RWPE2 (cell line): ENCODE data around the gene MAPKBP1.
"Not testable (repeated sequence)": the region's sequence is repeated elsewhere in the genome, so short reads cannot be mapped to it uniquely, and the experiment has no call there.

Experiments
- ATAC-seq: fragments of 200-7000 bp; cut with Tn5 transposase; 3 replicates; pipeline ENCODE4 v1.9.1; 2021; ENCODE audit warnings: low read depth
- DNase-seq: peaks from one replicate; pipeline ENCODE4 v3.0.0-alpha.2; 2020; ENCODE audit warnings: low spot score
- H3K27ac ChIP-seq: fragments of 450-650 bp; 2 replicates; pipeline ENCODE4 v1.5.1; 2017; ENCODE audit warnings: mild to moderate bottlenecking; ENCODE audit not compliant: poor library complexity, severe bottlenecking
- H3K27me3 ChIP-seq: fragments of 250-450 bp; sonication (Bioruptor Pico); 2 replicates; pipeline ENCODE4 v1.5.1; 2021; ENCODE audit warnings: mild to moderate bottlenecking, moderate library complexity; ENCODE audit not compliant: insufficient read depth, poor library complexity, severe bottlenecking
- H3K36me3 ChIP-seq: fragments of 250-450 bp; sonication (Bioruptor Pico); 2 replicates; pipeline ENCODE4 v1.5.1; 2020; ENCODE audit warnings: low read depth, mild to moderate bottlenecking, moderate library complexity
- H3K4me1 ChIP-seq: fragments of 250-450 bp; sonication (Bioruptor Pico); 2 replicates; pipeline ENCODE4 v1.5.1; 2021; ENCODE audit warnings: mild to moderate bottlenecking, moderate library complexity; ENCODE audit not compliant: insufficient read depth, poor library complexity, severe bottlenecking
- H3K4me3 ChIP-seq: fragments of 250-450 bp; sonication (Bioruptor Pico); 2 replicates; pipeline ENCODE4 v1.5.1; 2021; ENCODE audit warnings: mild to moderate bottlenecking, moderate library complexity; ENCODE audit not compliant: severe bottlenecking
- H3K9me3 ChIP-seq: fragments of 250-450 bp; sonication (Bioruptor Pico); 2 replicates; pipeline ENCODE4 v1.5.1; 2021; ENCODE audit warnings: mild to moderate bottlenecking, moderate library complexity; ENCODE audit not compliant: severe bottlenecking
- TF ChIP-seq, protein P1 (sequence below): fragments of 450-650 bp; IDR thresholded peaks from one replicate; pipeline ENCODE4 v1.5.1; 2017; ENCODE audit warnings: mild to moderate bottlenecking, moderate library complexity; ENCODE audit not compliant: poor library complexity, severe bottlenecking

The MAPKBP1 gene, protein sequence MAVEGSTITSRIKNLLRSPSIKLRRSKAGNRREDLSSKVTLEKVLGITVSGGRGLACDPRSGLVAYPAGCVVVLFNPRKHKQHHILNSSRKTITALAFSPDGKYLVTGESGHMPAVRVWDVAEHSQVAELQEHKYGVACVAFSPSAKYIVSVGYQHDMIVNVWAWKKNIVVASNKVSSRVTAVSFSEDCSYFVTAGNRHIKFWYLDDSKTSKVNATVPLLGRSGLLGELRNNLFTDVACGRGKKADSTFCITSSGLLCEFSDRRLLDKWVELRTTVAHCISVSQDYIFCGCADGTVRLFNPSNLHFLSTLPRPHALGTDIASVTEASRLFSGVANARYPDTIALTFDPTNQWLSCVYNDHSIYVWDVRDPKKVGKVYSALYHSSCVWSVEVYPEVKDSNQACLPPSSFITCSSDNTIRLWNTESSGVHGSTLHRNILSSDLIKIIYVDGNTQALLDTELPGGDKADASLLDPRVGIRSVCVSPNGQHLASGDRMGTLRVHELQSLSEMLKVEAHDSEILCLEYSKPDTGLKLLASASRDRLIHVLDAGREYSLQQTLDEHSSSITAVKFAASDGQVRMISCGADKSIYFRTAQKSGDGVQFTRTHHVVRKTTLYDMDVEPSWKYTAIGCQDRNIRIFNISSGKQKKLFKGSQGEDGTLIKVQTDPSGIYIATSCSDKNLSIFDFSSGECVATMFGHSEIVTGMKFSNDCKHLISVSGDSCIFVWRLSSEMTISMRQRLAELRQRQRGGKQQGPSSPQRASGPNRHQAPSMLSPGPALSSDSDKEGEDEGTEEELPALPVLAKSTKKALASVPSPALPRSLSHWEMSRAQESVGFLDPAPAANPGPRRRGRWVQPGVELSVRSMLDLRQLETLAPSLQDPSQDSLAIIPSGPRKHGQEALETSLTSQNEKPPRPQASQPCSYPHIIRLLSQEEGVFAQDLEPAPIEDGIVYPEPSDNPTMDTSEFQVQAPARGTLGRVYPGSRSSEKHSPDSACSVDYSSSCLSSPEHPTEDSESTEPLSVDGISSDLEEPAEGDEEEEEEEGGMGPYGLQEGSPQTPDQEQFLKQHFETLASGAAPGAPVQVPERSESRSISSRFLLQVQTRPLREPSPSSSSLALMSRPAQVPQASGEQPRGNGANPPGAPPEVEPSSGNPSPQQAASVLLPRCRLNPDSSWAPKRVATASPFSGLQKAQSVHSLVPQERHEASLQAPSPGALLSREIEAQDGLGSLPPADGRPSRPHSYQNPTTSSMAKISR (N-terminal part only)

DNA sequence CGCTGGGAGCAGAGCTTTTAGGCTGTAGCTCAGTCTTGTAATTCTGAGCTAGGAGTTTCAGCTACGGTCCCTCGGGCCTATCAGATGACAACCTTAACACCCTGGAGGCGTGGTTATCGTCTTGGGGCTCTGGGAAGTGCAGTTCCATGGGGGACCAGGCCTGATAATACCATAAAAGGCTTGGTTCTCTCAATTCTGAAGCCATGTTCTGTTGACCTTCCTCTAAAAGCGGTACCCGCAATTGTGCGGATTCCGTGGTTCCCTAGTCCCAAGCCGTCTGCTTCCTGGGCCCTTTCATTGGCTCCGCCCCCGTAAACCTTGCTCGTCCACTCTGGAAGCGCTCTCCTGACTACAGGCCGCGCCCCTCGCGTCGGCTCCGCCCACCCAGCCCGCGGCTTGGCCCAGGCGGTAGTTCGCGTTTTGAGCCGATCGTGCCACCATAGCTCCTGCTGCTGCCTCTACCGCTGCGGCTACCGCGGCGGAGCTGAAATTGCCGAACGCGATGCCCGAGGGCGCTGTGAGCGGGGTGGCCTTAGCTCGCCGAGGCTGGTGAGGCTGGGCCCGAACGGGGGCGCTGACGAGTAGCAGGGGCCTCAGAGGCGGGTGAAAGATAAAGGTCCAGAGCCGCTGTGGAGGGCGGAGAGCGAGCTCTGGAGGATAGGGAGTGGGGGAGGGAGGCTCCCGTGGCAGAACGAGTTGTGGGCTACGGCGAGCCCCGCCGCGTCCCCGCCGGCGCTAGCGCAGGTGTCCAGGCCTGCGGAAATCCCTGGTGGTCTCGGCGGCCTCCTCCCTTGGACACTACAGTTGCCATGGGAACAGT lies at the start of gene MAPKBP1:
MAPKBP1 (plus strand) TSS at position 423 of the 820 bp plus-strand sequence. CDS start 792 bp downstream, outside the sequence.
- DNase-seq, result peak; percentile 100
- peak; percentile 86 for ATAC-seq
- TF ChIP-seq, protein P1, sequence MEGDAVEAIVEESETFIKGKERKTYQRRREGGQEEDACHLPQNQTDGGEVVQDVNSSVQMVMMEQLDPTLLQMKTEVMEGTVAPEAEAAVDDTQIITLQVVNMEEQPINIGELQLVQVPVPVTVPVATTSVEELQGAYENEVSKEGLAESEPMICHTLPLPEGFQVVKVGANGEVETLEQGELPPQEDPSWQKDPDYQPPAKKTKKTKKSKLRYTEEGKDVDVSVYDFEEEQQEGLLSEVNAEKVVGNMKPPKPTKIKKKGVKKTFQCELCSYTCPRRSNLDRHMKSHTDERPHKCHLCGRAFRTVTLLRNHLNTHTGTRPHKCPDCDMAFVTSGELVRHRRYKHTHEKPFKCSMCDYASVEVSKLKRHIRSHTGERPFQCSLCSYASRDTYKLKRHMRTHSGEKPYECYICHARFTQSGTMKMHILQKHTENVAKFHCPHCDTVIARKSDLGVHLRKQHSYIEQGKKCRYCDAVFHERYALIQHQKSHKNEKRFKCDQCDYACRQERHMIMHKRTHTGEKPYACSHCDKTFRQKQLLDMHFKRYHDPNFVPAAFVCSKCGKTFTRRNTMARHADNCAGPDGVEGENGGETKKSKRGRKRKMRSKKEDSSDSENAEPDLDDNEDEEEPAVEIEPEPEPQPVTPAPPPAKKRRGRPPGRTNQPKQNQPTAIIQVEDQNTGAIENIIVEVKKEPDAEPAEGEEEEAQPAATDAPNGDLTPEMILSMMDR, result peak; percentile 94
- peaks cover 28% of the 10 kb centered on the region for H3K36me3 ChIP-seq
- no peaks in the 10 kb centered on the region for H3K9me3 ChIP-seq
- H3K27me3 ChIP-seq, result no peaks in the 10 kb centered on the region
- H3K4me3 ChIP-seq, result peak within 1 kb of the TSS; percentile 45
- peaks cover 47% of the 10 kb centered on the region for H3K4me1 ChIP-seq
- H3K27ac ChIP-seq, result peak within 1 kb of the TSS; percentile 81

DNA sequence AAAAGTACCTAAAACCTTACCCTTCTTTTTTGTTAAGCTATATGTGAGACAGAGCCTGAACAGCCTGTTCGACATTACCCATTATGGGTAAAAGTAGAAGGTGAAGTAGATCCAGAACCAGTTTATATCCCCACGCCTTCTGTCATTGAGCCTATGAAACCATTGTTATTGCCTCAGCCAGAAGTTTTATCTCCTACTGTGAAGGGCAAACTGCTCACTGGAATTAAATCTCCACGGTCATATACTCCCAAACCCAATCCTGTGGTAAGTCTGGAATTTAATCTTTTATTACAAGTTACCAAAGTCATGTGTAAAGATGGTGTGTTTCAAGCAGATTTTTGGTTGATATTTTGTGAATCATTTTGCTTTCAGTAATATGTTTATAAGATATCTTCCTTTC lies 47.1 kb upstream of the MAPKBP1 start:
- peaks cover 55% of the 10 kb centered on the region for H3K36me3 ChIP-seq
- H3K27me3 ChIP-seq, result no peaks in the 10 kb centered on the region
- no peaks in the 10 kb centered on the region for H3K4me1 ChIP-seq
- ATAC-seq (no peak), DNase-seq (no peak)
- H3K4me3 ChIP-seq, result no peak overlapping the region
- TF ChIP-seq, protein P1, result no peak
- H3K9me3 ChIP-seq, result no peaks in the 10 kb centered on the region
- no peak overlapping the region for H3K27ac ChIP-seq

DNA sequence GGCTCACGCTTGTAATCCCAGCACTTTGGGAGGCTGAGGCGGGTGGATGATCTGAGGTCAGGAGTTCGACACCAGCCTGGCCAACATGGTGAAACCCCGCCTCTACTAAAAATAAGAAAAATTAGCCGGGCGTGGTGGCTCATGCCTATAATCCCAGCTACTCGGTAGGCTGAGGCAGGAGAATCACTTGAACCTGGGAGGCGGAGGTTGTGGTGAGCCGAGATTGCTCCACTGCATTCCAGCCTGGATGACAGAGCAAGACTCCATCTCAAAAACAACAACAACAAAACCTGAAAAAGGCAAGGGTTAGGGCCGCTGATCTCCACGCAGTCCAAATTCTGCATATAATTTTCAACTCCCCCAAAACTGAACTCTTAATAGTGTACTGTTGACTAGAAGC lies 46.2 kb upstream of the MAPKBP1 start:
- H3K27me3 ChIP-seq, H3K4me1 ChIP-seq, ATAC-seq, H3K27ac ChIP-seq, DNase-seq, H3K9me3 ChIP-seq, H3K4me3 ChIP-seq: not testable (repeated sequence)
- H3K36me3 ChIP-seq, result peaks cover 65% of the 10 kb centered on the region

DNA sequence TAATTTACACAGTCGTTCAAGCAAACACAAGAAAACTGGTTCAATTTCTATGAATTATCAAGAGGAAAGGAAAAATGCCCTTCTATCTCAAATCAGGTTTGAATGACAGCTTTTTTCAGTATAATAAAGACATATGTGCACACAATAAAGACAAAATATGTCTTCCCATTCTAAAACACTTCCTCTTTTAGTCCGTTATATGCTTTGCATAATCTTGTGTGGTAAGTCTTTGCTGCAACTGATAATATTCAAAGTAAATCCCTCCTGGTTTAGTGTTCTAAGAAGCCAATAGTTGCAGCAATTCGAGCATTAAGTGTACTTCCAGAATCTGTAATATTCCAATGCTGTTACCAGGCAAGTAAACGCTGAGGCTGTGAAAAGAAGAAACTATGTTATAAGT lies 43.7 kb upstream of the MAPKBP1 start:
- no peak for ATAC-seq
- Histone ChIP-seq H3K4me1 (no peaks in the 10 kb centered on the region), H3K36me3 (peaks cover 89% of the 10 kb centered on the region), H3K27ac (no peak overlapping the region), H3K4me3 (no peak overlapping the region), H3K9me3 (no peaks in the 10 kb centered on the region), H3K27me3 (no peaks in the 10 kb centered on the region)
- DNase-seq, result no peak
- TF ChIP-seq, protein P1, result no peak
